Ecto neural progenitor cell (in vitro differentiated cells): ENCODE results near the gene IFFO2.

ENCODE experiments used
- DNase-seq: peaks from one replicate; pipeline ENCODE4 v3.0.0-alpha.2; 2018; ENCODE audit warnings: low spot score

Gene IFFO2

GRCh38 chr1:18950401-18951026 lies 6.0 kb downstream of the IFFO2 start:
- DNase-seq = no peak

- DNase-seq = peak; percentile 69
These were observed 6.6 kb downstream of the IFFO2 start for GRCh38 chr1:18949686-18950400.

- DNase-seq = no peak
These were observed 7.4 kb downstream of the IFFO2 start for GRCh38 chr1:18948913-18949685.

GRCh38 chr1:18948048-18948912 lies 8.2 kb downstream of the IFFO2 start:
- DNase-seq = no peak

GRCh38 chr1:18947570-18947969 lies 8.9 kb downstream of the IFFO2 start:
- DNase-seq = no peak

GRCh38 chr1:18946550-18947381 lies 9.7 kb downstream of the IFFO2 start:
- DNase-seq = no peak

GRCh38 chr1:18945401-18945849 lies 11.1 kb downstream of the IFFO2 start:
- DNase-seq = peak; percentile 62

- DNase-seq = no peak
These were observed 11.7 kb downstream of the IFFO2 start for GRCh38 chr1:18944810-18945209.

- DNase-seq = no peak
These were observed 12.4 kb downstream of the IFFO2 start for GRCh38 chr1:18943914-18944572.

GRCh38 chr1:18943162-18943561 lies 13.3 kb downstream of the IFFO2 start:
- no peak for DNase-seq

GRCh38 chr1:18942340-18942739 lies 14.1 kb downstream of the IFFO2 start:
- no peak for DNase-seq

GRCh38 chr1:18941221-18942141 lies 15.0 kb downstream of the IFFO2 start:
- DNase-seq = no peak

GRCh38 chr1:18940303-18941020 lies 16.0 kb downstream of the IFFO2 start:
- no peak for DNase-seq

GRCh38 chr1:18939398-18940302 lies 16.8 kb downstream of the IFFO2 start:
- DNase-seq = no peak

GRCh38 chr1:18938707-18939070 lies 17.8 kb downstream of the IFFO2 start:
- DNase-seq = no peak

GRCh38 chr1:18938008-18938706 lies 18.3 kb downstream of the IFFO2 start:
- no peak for DNase-seq

GRCh38 chr1:18937539-18937938 lies 18.9 kb downstream of the IFFO2 start:
- DNase-seq = no peak
